ENCODE data around the gene FBXO33. TPM values are rescaled to one million over a fixed set of nuclear protein-coding genes. Genes with fewer than 3 reads are reported as not detected.

FBXO33 gene
- total RNA-seq, 1 experiment from 2014 or later, result 8.8 TPM

DNA sequence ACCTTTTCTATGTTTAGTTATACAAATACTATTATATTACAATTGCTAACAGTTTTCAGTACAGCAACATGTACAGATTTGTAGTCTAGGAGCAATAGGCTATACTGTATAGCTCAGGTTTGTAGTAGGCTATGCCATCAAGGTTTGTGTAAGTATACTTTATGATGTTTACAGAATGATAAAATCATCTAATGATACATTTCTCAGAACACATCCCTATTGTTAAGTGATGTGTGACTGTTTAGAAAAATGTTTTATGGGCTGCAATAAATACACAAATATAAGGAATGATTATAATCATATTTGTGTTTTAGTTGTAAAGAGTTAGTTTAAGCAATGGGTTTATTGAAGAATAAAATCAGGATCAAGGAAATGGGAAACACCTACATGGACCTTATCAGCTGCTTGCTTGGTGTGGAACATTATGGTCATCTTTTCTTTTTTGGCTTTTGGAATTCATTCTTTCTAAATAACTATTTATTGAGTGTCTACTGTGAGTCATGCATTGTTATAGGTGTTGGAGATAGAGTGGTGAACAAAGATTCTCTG is 24.5 kb upstream of the FBXO33 start:
- H3K27me3 Mint-ChIP-seq (ENCODE audit: low read depth), result no peaks in the 10 kb centered on the region
- Histone ChIP-seq H3K4ac (ENCODE audit: low read depth, low read length) (no peak overlapping the region), H2AK5ac (ENCODE audit: insufficient read length, low read length) (no peak overlapping the region), H3K27me3 (ENCODE audit: insufficient read depth, low read length) (no peaks in the 10 kb centered on the region), H3K79me2 (ENCODE audit: insufficient read depth, low read length) (no peaks in the 10 kb centered on the region), H2BK20ac (ENCODE audit: low read depth, low read length, poor library complexity, severe bottlenecking) (no peak overlapping the region), H2BK120ac (ENCODE audit: low read depth, low read length, poor library complexity, severe bottlenecking) (no peak overlapping the region), H3K27ac (ENCODE audit: insufficient read length, low read depth, low read length) (no peak overlapping the region), H3K14ac (ENCODE audit: insufficient read depth, low read length) (no peak overlapping the region), H2BK12ac (ENCODE audit: insufficient read length, low read depth, low read length) (no peak overlapping the region), H2BK5ac (ENCODE audit: insufficient read length, low read length) (no peak overlapping the region), H3K79me1 (ENCODE audit: insufficient read depth, low read depth, low read length, poor library complexity, severe bottlenecking) (no peaks in the 10 kb centered on the region), H4K5ac (ENCODE audit: insufficient read length, low read depth, low read length) (no peak overlapping the region), H3K18ac (ENCODE audit: insufficient read length, low read depth, low read length) (no peak overlapping the region), H2AFZ (ENCODE audit: low read length) (no peak overlapping the region), H4K8ac (replicated peaks; ENCODE audit: insufficient read length, low read depth, low read length) (no peak overlapping the region), H4K20me1 (ENCODE audit: control insufficient read depth, insufficient read depth, insufficient read length) (no peaks in the 10 kb centered on the region), H3K23ac (ENCODE audit: insufficient read length, low read depth, low read length) (no peak overlapping the region), H3K23me2 (ENCODE audit: insufficient read length, low read depth, low read length, poor library complexity, severe bottlenecking) (no peaks in the 10 kb centered on the region), H4K91ac (ENCODE audit: insufficient read length, low read depth, low read length) (no peak overlapping the region), H2BK15ac (ENCODE audit: low read depth, low read length) (no peak overlapping the region), H3K9ac (ENCODE audit: extremely low read depth, insufficient read length, low read length) (no peak overlapping the region), H3K56ac (ENCODE audit: insufficient read length, low read depth, low read length) (no peak overlapping the region), H3K4me1 (ENCODE audit: insufficient read depth, low read length) (no peaks in the 10 kb centered on the region), H3K9me3 (ENCODE audit: control insufficient read depth, low read depth, low read length) (no peaks in the 10 kb centered on the region), H3T11ph (ENCODE audit: low read length) (no peak overlapping the region), H3K4me2 (ENCODE audit: insufficient read depth, insufficient read length, low read length) (no peak overlapping the region)
- TF ChIP-seq, protein P1, sequence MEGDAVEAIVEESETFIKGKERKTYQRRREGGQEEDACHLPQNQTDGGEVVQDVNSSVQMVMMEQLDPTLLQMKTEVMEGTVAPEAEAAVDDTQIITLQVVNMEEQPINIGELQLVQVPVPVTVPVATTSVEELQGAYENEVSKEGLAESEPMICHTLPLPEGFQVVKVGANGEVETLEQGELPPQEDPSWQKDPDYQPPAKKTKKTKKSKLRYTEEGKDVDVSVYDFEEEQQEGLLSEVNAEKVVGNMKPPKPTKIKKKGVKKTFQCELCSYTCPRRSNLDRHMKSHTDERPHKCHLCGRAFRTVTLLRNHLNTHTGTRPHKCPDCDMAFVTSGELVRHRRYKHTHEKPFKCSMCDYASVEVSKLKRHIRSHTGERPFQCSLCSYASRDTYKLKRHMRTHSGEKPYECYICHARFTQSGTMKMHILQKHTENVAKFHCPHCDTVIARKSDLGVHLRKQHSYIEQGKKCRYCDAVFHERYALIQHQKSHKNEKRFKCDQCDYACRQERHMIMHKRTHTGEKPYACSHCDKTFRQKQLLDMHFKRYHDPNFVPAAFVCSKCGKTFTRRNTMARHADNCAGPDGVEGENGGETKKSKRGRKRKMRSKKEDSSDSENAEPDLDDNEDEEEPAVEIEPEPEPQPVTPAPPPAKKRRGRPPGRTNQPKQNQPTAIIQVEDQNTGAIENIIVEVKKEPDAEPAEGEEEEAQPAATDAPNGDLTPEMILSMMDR (conservative IDR thresholded peaks at IDR 0.05), result no peak
- no peaks in the 10 kb centered on the region for H3K4me1 Mint-ChIP-seq
- H3K9me3 Mint-ChIP-seq, result no peaks in the 10 kb centered on the region
- H3K27ac Mint-ChIP-seq, result no peak overlapping the region
- no peak overlapping the region for H3K4me3 Mint-ChIP-seq
- no peak for DNase-seq
- H3K36me3 Mint-ChIP-seq (ENCODE audit: insufficient read depth in 1 of 3, low read depth in 3 of 3), result no peaks in the 10 kb centered on the region

Measured in H9 (cell line).